GM18526 (cell line): ENCODE measurements around the gene GLIPR2.

Experiments used
- POLR2A ChIP-seq: IDR thresholded peaks from 3 replicates; pipeline ENCODE4 v1.6.1; 2011; ENCODE audit not compliant: insufficient read length; ENCODE audit errors: extremely low read depth

The GLIPR2 gene

DNA sequence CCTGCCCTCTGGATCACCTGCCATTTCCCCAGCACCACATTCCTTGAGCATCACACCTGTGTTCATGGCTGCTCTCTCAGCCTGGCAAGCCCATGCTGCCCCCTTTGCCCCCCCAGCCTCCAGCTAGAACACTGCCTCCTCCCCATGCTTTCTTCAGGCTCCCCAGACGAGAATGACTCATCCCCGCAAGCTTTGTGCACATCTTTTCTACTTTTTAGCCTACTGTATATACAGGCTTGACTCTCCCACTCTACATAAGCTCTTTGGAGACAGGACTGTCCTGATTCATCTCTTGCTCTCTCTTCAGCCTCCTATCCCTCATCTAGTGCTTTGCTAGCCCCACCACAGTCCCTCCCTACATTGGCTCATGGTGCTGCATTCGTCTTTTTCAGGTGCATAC is 19.9 kb upstream of the GLIPR2 start:
- no peak for TF ChIP-seq POLR2A

DNA sequence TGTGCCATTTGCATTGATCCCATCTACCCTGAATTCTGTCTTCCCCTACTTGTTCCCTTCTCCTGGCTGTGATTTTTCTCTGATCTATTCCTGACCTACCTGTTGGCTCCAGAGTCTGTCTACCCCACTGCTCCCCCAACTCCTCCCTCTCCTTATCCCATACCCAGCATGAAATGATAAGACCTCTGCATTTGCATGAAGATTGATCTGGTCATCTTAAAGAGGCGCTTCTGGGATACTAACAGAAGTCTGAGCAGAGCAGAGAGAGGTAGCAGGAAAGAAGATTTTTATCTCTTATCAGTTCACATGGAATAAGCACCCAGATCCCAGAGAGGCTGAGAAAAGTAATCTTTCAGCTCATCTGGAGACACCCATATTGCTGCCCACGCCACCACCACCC is 18.3 kb upstream of the GLIPR2 start:
- TF ChIP-seq POLR2A, result no peak

DNA sequence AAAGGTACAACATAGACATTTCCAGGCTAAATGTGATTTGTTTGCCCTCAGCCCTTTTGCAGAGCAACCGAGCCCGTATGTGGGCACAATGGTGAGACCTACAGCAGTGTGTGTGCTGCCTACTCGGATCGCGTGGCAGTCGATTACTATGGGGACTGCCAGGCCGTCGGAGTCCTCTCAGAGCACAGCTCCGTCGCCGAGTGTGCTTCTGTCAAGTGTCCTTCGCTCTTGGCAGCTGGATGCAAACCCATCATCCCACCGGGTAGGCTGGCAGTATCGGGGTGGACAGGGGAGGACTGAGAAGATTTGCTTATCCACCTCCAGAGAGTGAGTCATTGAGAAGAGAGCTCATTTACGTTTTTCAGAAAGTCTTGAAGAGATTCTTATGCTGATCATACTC is 17.8 kb upstream of the GLIPR2 start:
- no peak for TF ChIP-seq POLR2A

DNA sequence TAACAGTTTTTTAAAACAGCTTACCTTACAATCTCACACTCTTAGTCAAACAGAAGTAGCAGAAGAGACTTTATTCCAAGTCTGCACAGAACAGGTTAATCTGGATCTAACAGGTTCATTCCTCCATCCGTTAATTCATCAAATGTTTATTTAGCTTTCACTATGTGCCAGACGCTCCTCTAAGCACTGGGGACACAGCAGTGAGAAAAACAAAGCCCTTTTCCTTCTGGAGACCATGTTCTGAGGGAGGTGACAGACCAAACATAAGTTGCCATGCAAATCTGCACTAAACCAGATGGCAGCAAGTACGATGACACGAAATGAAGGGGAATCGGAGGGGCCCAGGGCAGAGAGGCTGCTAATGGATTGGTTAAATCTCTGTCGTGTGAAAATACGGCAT is 17.1 kb upstream of the GLIPR2 start:
- TF ChIP-seq POLR2A, result no peak

DNA sequence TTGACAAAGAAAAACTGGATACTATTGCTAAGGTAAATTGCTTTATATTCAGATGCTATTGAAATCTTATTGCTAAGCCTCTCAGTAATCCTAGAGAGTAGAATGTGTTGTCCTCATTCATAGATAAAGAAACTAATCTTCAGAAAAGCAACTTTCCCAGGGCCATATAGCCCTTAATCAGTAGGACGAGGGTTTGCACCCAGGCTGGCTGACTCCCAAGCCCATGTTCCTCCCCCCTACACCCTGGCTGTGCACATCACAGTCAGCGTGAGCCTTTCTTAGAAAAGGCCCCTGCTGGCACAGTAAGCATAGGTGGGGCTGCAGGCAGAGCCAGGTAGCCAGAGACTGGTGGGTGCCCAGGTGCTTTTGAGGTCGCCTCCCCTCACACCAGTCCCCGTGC is 15.8 kb upstream of the GLIPR2 start:
- no peak for TF ChIP-seq POLR2A

DNA sequence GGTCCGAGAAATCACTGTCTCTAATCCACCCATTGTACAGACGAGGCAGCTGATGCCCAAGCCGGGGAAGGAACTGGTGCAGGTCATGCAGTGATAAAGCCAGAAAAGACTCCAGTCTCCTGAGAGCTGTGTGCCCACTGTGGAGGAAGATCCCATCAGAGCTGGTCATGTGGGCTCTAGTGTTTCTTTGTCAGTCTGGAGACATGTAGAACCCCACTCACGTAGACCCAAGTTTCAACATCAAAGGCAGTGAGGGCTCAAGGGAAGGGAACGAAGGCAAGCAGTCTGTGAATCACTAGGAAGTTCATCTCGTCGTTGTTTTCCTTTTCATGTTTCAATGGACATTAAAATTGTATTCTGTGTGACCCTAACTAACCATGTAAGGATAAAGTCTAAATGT is 14.6 kb upstream of the GLIPR2 start:
- TF ChIP-seq POLR2A, result no peak

DNA sequence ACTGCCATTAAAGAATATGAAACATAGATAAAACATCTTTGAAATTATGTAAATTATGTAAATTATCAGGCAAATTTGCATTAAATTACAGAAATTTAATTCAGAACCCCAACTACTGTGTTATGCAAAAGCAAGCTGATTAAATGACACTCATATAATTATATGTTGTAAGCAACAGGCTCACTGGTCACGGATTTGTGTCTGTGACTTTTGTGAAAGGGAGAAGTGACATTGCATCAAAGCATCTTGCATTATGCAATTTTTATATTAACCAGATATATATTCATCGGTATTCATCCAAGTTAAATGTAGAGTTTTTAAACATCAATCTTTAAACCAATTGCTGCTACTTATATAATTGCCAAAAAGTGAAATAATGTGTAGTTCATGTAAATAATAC is 13.0 kb upstream of the GLIPR2 start:
- no peak for TF ChIP-seq POLR2A

DNA sequence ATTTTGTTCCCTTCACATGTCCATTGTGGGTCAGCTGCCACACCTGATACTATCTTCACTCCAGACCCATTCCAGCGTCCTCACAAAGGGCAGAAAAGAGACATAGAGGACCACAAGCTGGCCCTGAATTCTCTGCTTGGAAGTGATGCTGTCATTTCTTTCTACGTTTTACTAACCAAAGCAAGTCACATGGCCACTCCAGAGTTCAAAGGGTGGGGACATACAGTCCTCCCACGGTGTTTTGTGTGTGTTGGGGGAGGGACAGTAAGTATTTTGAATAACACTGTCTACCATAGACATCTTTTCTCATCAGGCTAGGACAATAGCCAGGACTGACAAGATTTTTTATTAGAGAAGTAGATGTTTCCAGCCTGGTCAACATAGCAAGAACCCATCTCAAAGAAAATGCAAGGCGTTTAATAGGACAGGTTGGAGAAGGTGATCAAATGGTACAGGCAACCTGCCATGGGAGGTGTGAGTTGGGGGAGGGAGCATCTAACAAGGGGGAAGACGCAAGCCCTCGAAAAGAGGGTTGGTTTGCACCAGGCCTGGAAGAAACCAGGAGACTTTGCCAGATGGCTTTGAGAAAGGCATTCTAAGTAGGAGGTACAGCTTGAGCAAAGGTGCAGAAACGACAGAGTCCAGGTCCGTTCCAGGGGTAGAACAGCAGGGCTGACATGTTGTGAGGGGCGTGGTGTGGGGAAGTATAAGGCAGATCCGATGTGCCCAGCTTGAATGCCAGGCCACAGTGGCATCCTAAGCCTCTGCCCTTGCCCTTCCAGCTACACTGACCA is 11.3 kb upstream of the GLIPR2 start:
- TF ChIP-seq POLR2A, result no peak

DNA sequence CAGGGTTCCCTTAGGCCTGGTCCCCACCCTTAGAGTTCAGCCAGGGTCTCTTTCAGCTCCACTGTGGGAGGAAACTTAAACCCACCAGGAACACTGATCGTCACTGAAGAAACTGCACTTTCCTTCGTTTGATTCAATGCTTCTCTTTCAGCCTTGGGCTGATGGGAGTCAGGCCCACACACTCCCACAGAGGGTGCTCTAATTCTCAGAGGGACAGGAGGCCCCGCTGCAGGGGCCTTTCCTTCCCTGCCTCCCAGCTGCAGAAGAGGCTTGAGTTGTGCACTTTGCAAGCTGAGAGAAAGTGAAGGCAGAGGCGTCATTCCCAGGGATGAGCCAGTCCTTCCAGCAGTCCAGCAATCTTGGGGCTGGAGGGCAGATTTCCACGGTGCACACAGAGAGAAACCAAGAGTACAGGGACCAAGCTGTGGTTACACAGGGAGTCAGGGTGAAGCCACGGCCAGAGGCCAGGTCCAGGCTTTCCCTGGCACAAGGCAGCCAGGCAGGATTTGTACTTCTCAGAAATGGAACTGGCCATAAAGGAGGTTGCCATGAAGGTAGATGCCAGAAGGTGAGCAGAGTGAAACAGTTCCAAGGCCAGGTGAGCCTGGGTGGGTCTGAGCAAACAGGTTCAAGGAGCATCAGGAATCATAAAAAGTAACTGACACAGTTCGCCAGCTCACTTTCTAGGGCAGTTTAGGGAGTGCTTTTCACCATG is 10.4 kb upstream of the GLIPR2 start:
- TF ChIP-seq POLR2A, result no peak

DNA sequence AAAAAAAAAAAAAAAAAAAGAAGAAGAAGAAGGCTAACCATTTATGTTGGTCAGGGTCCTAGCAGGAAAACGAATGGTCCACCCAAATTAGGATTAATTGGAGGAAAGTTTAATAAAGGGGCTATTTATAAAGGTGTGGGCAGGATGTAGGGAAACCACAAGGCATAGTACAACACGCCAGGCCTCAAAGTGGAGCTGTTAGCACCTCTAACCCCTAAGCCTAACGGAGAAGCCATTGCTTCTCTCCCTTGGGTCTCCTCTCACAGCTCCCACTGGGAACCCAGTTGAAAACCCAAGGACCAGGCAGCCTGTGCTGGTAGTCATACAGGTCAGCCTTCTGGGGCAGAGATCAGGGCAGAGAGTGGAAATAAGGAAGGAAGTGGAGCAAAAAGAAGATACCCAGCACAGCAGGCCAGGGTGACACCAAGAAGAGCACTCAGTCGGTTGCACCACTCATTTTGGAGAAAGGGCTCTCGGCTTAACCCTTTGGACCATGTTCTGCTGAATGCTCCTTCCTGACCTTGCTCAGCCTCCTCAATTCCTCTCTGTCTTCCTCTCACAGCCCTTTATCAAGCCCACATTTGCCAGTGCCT is 8.8 kb upstream of the GLIPR2 start:
- TF ChIP-seq POLR2A, result no peak

DNA sequence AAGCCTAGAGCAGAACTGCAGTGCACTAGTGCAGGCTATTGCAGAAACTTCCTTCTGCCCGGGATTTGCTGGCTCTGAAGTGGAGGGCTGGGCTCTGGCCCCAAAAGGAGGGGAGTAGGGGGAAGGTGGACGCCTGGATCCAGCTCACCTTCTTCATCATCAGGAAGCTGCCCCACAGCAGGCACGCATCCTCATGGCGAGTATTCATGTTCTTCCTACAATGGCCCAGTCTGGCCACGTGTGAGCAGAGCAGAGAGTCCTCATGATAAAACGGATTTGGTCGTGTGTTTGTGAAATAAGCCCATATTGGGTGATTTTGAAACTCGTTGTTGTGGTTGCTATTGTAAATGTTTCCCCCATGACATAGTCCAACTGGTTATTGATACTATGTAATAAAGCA is 8.2 kb upstream of the GLIPR2 start:
- no peak for TF ChIP-seq POLR2A

DNA sequence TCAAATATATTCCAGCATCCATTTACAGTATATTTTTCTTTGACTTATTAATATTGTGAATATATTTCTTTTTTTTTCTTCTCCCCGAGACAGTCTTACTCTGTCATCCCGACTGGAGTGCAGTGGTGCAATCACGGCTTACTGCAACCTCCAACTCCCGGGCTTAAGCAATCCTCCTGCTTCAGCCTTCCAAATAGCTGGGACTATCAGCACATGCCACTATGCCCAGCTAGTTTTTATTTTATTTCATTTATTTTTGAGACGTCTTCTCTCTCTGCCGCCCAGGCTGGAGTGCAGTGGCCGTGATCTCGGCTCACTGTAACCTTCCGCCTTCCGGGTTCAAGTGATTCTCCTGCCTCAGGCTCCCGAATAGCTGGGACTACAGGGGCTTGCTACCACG is 7.4 kb upstream of the GLIPR2 start:
- TF ChIP-seq POLR2A, result no peak

DNA sequence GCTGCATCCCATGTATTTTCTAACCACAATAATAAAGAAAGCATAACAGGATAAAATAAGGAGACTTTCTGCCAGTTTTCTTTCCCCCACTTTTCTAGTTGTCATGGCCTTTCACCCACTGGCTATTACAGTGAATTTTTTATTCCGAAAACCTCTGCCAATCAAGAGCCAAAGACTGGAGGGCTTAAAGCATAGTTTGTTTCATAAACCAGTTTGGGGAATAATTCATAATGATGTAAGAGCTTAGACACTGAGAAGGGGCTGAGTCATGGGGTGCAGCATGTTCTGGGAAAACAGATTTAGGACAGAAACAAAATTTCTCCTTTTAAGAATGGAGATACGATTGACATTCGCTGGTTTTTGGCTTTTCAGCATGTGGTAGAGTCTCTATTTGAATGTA is 4.4 kb upstream of the GLIPR2 start:
- TF ChIP-seq POLR2A, result no peak

DNA sequence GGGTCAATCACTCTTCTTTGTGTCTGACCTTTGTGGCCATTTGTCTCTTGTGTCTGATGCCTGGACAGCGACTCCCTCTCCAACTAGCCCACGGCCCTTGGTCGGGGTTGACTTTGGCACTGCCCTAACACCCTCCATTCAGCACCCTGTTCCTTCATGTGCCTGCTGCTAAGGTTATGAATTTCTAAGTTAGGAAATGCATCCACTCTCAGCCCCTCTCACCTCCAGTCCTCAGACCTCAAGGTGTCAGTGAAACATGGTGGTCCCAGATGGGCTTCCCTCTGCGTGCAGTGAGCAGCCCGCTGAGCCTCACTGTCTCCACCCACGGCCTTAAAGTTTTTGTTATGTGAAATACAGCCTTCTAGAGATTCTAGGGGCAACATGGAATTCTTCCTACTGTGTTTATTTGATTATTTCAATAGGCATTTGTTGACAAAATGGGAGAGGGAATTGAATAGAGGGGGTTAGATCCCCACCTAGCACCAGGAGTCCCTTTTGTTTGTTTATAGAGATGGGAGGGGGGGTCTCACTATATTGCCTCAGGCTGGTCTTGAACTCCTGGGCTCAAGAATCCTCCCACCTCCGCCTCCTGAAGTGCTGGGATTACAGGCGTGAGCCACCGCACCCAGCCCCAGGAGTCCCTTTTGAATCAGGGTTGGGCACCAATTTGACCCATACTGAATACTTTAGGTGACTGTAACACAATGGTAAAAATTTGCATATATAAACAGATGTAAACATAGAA is 1.6 kb upstream of the GLIPR2 start:
- TF ChIP-seq POLR2A, result no peak

DNA sequence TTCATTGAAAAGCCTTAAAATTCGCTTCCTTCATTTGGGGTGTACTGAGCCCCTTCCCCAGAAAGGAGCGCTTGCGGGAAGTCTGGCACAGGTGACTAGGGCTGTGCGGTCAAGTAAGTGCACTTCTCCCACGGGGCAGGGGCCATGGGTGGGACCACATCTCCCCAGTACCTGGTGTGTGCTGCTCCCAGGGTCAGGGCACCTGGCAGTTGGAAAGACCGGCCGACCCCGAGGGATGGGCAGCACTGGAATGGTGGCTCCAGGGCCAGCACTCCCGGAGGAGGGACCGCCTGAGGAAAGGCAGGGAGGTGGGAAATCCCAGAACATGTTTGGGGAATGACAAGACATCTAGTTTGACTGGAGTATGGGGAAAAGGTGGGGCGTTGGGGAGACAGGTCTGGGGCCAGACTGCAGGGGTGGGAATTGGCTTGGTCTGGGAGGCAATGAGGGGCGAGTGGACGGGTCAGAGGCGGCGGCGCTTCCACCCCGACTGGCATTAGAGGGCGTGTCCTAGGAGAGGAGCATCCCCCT is 727 bp upstream of the GLIPR2 start:
- TF ChIP-seq POLR2A, result no peak
